ENCODE data around the gene IMMP2L.

GRCh38 chr7:111255576-111255975, 306.7 kb downstream of the IMMP2L start:
- TF ChIP-seq POLR2A (IDR thresholded peaks at IDR 0.05), result no peak
- TF ChIP-seq, protein P1, sequence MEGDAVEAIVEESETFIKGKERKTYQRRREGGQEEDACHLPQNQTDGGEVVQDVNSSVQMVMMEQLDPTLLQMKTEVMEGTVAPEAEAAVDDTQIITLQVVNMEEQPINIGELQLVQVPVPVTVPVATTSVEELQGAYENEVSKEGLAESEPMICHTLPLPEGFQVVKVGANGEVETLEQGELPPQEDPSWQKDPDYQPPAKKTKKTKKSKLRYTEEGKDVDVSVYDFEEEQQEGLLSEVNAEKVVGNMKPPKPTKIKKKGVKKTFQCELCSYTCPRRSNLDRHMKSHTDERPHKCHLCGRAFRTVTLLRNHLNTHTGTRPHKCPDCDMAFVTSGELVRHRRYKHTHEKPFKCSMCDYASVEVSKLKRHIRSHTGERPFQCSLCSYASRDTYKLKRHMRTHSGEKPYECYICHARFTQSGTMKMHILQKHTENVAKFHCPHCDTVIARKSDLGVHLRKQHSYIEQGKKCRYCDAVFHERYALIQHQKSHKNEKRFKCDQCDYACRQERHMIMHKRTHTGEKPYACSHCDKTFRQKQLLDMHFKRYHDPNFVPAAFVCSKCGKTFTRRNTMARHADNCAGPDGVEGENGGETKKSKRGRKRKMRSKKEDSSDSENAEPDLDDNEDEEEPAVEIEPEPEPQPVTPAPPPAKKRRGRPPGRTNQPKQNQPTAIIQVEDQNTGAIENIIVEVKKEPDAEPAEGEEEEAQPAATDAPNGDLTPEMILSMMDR (IDR thresholded peaks at IDR 0.05), result no peak
